ENCODE results near the gene ALDH4A1. TPM values are rescaled to one million over a fixed set of nuclear protein-coding genes. Genes with fewer than 3 reads are reported as not detected.

ALDH4A1 gene
- total RNA-seq, 1 experiment from 2014 or later, result 26.1 TPM

DNA sequence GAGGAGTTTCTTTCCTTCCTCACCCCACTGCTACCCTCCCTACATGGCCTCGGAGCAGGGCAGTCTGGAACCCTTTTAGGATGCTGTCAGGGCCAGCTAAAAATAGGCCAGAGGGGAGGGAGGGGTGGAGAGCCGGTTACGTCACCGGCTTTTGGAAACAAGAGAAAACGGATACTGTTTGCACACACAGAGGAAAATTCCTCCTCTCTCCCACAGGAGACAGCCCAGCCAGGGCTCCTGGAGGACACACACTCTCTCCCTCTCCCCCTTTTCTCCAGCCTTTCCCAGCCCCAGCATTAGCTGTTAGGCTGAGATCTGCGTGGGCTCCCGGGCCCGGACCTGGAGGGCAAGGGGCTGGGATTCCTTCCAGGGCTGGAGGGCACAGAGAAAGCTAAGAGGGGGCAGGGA, 20.0 kb upstream of the ALDH4A1 start:
- Histone ChIP-seq H3K79me2 (ENCODE audit: insufficient read depth, low read length) (no peaks in the 10 kb centered on the region), H3K27me3 (ENCODE audit: insufficient read depth, low read length) (no peaks in the 10 kb centered on the region), H2AFZ (ENCODE audit: low read length) (no peak overlapping the region), H3K23me2 (ENCODE audit: insufficient read length, low read depth, low read length, poor library complexity, severe bottlenecking) (no peaks in the 10 kb centered on the region), H2BK20ac (ENCODE audit: low read depth, low read length, poor library complexity, severe bottlenecking) (no peak overlapping the region), H3K79me1 (ENCODE audit: insufficient read depth, low read depth, low read length, poor library complexity, severe bottlenecking) (no peaks in the 10 kb centered on the region), H3K4me1 (ENCODE audit: insufficient read depth, low read length) (no peaks in the 10 kb centered on the region), H2BK15ac (ENCODE audit: low read depth, low read length) (no peak overlapping the region), H3K9me3 (ENCODE audit: control insufficient read depth, low read depth, low read length) (no peaks in the 10 kb centered on the region), H2BK5ac (ENCODE audit: insufficient read length, low read length) (no peak overlapping the region), H4K20me1 (ENCODE audit: control insufficient read depth, insufficient read depth, insufficient read length) (no peaks in the 10 kb centered on the region), H4K8ac (replicated peaks; ENCODE audit: insufficient read length, low read depth, low read length) (no peak overlapping the region), H3K18ac (ENCODE audit: insufficient read length, low read depth, low read length) (no peak overlapping the region), H3K14ac (ENCODE audit: insufficient read depth, low read length) (no peak overlapping the region), H3K9ac (ENCODE audit: extremely low read depth, insufficient read length, low read length) (no peak overlapping the region), H3K4ac (ENCODE audit: low read depth, low read length) (no peak overlapping the region), H3K56ac (ENCODE audit: insufficient read length, low read depth, low read length) (no peak overlapping the region), H2AK5ac (ENCODE audit: insufficient read length, low read length) (no peak overlapping the region), H3K4me2 (ENCODE audit: insufficient read depth, insufficient read length, low read length) (no peak overlapping the region), H3K23ac (ENCODE audit: insufficient read length, low read depth, low read length) (no peak overlapping the region), H3T11ph (ENCODE audit: low read length) (no peak overlapping the region), H4K91ac (ENCODE audit: insufficient read length, low read depth, low read length) (no peak overlapping the region), H2BK120ac (ENCODE audit: low read depth, low read length, poor library complexity, severe bottlenecking) (no peak overlapping the region), H4K5ac (ENCODE audit: insufficient read length, low read depth, low read length) (no peak overlapping the region), H2BK12ac (ENCODE audit: insufficient read length, low read depth, low read length) (no peak overlapping the region), H3K27ac (ENCODE audit: insufficient read length, low read depth, low read length) (no peak overlapping the region)
- no peaks in the 10 kb centered on the region for H3K27me3 Mint-ChIP-seq (ENCODE audit: low read depth)
- H3K4me1 Mint-ChIP-seq, result peaks cover 13 to 23% of the 10 kb centered on the region in 2 experiments
- no peak overlapping the region for H3K4me3 Mint-ChIP-seq
- DNase-seq, result no peak
- WGBS (ENCODE audit: extremely low coverage, insufficient read length, low lambda C conversion rate), result no CpG with 5 or more reads among the region's 8 CpGs
- peak overlapping the region in 1 of 3 experiments; percentile 18; a peak in 2 of 7 replicates for H3K27ac Mint-ChIP-seq
- TF ChIP-seq, protein P1, sequence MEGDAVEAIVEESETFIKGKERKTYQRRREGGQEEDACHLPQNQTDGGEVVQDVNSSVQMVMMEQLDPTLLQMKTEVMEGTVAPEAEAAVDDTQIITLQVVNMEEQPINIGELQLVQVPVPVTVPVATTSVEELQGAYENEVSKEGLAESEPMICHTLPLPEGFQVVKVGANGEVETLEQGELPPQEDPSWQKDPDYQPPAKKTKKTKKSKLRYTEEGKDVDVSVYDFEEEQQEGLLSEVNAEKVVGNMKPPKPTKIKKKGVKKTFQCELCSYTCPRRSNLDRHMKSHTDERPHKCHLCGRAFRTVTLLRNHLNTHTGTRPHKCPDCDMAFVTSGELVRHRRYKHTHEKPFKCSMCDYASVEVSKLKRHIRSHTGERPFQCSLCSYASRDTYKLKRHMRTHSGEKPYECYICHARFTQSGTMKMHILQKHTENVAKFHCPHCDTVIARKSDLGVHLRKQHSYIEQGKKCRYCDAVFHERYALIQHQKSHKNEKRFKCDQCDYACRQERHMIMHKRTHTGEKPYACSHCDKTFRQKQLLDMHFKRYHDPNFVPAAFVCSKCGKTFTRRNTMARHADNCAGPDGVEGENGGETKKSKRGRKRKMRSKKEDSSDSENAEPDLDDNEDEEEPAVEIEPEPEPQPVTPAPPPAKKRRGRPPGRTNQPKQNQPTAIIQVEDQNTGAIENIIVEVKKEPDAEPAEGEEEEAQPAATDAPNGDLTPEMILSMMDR (conservative IDR thresholded peaks at IDR 0.05), result no peak
- peaks cover 2 to 4% of the 10 kb centered on the region in 2 experiments; a peak in 3 of 5 replicates for H3K9me3 Mint-ChIP-seq
- H3K36me3 Mint-ChIP-seq (ENCODE audit: insufficient read depth in 1 of 3, low read depth in 3 of 3), result peaks cover 0 to 5% (median 2%) of the 10 kb centered on the region in 3 experiments; a peak in 4 of 7 replicates
